HG03521 (cell line): ENCODE measurements around the gene ALB.

Source experiments
- ATAC-seq: cut with Tn5 transposase; IDR thresholded peaks from one replicate; pipeline ENCODE4 v1.9.1; 2021; ENCODE audit warnings: mild to moderate bottlenecking, moderate library complexity; ENCODE audit not compliant: unreplicated experiment

ALB gene

DNA sequence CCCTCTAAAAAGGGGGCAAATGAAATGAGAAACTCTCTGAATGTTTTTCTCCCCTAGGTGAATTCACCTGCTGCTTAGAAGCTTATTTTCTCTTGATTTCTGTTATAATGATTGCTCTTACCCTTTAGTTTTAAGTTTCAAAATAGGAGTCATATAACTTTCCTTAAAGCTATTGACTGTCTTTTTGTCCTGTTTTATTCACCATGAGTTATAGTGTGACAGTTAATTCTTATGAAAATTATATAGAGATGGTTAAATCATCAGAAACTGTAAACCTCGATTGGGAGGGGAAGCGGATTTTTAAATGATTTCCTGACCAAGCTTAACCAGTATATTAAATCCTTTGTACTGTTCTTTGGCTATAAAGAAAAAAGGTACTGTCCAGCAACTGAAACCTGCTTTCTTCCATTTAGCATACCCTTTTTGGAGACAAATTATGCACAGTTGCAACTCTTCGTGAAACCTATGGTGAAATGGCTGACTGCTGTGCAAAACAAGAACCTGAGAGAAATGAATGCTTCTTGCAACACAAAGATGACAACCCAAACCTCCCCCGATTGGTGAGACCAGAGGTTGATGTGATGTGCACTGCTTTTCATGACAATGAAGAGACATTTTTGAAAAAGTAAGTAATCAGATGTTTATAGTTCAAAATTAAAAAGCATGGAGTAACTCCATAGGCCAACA lies 4.2 kb downstream of the ALB start:
- ATAC-seq, result no peak

DNA sequence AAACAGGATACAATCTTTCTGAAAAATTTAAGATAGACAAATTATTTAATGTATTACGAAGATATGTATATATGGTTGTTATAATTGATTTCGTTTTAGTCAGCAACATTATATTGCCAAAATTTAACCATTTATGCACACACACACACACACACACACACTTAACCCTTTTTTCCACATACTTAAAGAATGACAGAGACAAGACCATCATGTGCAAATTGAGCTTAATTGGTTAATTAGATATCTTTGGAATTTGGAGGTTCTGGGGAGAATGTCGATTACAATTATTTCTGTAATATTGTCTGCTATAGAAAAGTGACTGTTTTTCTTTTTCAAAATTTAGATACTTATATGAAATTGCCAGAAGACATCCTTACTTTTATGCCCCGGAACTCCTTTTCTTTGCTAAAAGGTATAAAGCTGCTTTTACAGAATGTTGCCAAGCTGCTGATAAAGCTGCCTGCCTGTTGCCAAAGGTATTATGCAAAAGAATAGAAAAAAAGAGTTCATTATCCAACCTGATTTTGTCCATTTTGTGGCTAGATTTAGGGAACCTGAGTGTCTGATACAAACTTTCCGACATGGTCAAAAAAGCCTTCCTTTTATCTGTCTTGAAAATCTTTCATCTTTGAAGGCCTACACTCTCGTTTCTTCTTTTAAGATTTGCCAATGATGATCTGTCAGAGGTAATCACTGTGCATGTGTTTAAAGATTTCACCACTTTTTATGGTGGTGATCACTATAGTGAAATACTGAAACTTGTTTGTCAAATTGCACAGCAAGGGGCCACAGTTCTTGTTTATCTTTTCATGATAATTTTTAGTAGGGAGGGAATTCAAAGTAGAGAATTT lies 5.2 kb downstream of the ALB start:
- ATAC-seq, result no peak

DNA sequence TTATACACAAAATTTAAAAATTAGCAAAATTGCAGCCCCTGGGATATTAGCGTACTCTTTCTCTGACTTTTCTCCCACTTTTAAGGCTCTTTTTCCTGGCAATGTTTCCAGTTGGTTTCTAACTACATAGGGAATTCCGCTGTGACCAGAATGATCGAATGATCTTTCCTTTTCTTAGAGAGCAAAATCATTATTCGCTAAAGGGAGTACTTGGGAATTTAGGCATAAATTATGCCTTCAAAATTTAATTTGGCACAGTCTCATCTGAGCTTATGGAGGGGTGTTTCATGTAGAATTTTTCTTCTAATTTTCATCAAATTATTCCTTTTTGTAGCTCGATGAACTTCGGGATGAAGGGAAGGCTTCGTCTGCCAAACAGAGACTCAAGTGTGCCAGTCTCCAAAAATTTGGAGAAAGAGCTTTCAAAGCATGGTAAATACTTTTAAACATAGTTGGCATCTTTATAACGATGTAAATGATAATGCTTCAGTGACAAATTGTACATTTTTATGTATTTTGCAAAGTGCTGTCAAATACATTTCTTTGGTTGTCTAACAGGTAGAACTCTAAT lies 6.0 kb downstream of the ALB start:
- ATAC-seq, result no peak

DNA sequence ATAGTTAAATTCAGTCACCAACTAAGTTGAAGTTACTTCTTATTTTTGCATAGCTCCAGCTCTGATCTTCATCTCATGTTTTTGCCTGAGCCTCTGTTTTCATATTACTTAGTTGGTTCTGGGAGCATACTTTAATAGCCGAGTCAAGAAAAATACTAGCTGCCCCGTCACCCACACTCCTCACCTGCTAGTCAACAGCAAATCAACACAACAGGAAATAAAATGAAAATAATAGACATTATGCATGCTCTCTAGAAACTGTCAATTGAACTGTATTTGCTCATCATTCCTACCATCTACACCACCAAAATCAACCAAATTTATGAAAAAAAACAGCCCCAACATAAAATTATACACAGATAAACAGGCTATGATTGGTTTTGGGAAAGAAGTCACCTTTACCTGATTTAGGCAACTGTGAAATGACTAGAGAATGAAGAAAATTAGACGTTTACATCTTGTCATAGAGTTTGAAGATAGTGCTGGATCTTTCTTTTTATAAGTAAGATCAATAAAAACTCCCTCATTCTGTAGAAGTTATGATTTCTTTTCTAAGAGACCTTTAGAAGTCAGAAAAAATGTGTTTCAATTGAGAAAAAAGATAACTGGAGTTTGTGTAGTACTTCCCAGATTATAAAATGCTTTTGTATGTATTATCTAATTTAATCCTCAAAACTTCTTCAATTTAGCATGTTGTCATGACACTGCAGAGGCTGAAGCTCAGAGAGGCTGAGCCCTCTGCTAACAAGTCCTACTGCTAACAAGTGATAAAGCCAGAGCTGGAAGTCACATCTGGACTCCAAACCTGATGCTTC lies 7.0 kb downstream of the ALB start:
- ATAC-seq, result no peak

DNA sequence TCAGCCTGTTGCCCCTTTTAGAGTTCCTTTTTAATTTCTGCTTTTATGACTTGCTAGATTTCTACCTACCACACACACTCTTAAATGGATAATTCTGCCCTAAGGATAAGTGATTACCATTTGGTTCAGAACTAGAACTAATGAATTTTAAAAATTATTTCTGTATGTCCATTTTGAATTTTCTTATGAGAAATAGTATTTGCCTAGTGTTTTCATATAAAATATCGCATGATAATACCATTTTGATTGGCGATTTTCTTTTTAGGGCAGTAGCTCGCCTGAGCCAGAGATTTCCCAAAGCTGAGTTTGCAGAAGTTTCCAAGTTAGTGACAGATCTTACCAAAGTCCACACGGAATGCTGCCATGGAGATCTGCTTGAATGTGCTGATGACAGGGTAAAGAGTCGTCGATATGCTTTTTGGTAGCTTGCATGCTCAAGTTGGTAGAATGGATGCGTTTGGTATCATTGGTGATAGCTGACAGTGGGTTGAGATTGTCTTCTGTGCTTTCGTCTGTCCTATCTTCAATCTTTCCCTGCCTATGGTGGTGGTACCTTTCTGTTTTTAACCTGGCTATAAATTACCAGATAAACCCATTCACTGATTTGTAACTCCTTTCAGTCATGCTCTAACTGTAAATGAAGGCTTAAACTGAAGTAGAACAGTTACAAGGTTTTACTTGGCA lies 7.8 kb downstream of the ALB start:
- no peak for ATAC-seq

DNA sequence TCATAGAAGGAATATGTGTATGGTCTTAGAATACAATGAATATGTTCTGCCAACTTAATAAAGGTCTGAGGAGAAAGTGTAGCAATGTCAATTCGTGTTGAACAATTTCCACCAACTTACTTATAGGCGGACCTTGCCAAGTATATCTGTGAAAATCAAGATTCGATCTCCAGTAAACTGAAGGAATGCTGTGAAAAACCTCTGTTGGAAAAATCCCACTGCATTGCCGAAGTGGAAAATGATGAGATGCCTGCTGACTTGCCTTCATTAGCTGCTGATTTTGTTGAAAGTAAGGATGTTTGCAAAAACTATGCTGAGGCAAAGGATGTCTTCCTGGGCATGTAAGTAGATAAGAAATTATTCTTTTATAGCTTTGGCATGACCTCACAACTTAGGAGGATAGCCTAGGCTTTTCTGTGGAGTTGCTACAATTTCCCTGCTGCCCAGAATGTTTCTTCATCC lies 9.2 kb downstream of the ALB start:
- ATAC-seq, result no peak

DNA sequence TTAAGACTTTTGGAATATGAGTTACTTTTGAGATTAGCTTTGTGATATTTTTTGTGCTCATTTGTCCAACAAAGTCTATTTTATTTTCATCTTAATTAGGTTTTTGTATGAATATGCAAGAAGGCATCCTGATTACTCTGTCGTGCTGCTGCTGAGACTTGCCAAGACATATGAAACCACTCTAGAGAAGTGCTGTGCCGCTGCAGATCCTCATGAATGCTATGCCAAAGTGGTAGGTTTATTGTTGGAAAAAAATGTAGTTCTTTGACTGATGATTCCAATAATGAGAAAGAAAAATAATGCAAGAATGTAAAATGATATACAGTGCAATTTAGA lies 10.8 kb downstream of the ALB start:
- ATAC-seq, result no peak

DNA sequence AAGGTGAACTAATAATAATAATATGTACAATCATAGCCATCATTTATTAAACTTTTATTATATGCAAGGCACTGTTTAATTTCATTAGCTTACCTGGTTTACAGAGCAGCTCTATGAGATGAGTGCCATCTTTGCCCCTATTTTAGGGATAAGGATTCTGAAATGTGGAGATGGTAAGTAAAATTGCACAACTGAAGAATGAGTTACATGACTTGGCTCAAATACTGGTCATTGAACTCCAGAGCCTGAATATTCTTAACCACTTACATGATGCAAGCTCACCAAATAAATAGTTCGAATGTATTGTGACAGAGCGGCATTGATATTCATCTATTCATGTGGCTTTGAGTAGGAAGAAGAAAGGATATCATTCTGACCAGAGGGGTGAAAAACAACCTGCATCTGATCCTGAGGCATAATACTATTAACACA lies 11.7 kb downstream of the ALB start:
- no peak for ATAC-seq

DNA sequence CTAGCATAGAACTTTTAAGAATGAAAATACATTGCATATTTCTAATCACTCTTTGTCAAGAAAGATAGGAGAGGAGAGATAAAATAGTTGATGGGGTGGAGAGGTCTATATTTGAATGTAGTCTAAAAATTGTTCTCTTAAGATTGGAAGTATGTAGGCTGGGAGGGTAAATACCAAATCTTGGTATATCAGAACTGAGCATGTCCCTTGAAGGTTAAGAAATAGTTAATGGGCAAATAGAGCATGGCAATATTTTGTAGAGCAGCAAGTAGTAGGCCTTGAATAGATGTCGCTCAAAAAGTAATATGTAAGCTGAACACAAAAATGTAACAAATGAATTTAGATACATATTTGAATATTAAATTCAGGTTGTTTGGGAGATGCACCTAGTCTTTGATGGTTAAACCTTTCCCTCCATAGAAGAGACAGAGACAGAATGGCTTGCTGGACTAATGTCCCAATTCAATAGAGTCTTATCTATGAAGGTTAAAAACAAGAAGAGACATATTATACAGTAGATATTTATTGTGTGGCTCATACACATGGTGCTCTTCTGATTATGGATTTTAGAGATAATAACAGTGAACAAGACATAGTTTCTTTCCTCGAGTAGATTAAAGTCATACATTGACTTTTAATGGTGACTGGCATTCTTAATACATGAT lies 12.5 kb downstream of the ALB start:
- ATAC-seq, result no peak

DNA sequence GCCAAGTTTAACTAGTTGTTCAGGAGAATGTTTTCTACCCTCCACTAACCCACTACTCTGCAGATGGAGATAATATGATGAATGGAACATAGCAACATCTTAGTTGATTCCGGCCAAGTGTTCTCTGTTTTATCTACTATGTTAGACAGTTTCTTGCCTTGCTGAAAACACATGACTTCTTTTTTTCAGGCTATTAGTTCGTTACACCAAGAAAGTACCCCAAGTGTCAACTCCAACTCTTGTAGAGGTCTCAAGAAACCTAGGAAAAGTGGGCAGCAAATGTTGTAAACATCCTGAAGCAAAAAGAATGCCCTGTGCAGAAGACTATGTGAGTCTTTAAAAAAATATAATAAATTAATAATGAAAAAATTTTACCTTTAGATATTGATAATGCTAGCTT lies 13.3 kb downstream of the ALB start:
- ATAC-seq, result no peak

DNA sequence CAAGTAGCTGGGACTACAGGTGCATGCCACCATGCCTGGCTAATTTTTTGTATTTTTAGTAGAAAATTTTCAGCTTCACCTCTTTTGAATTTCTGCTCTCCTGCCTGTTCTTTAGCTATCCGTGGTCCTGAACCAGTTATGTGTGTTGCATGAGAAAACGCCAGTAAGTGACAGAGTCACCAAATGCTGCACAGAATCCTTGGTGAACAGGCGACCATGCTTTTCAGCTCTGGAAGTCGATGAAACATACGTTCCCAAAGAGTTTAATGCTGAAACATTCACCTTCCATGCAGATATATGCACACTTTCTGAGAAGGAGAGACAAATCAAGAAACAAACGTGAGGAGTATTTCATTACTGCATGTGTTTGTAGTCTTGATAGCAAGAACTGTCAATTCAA lies 13.9 kb downstream of the ALB start:
- no peak for ATAC-seq

DNA sequence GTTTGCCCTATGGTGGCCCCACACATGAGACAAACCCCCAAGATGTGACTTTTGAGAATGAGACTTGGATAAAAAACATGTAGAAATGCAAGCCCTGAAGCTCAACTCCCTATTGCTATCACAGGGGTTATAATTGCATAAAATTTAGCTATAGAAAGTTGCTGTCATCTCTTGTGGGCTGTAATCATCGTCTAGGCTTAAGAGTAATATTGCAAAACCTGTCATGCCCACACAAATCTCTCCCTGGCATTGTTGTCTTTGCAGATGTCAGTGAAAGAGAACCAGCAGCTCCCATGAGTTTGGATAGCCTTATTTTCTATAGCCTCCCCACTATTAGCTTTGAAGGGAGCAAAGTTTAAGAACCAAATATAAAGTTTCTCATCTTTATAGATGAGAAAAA lies 14.6 kb downstream of the ALB start:
- ATAC-seq, result no peak

DNA sequence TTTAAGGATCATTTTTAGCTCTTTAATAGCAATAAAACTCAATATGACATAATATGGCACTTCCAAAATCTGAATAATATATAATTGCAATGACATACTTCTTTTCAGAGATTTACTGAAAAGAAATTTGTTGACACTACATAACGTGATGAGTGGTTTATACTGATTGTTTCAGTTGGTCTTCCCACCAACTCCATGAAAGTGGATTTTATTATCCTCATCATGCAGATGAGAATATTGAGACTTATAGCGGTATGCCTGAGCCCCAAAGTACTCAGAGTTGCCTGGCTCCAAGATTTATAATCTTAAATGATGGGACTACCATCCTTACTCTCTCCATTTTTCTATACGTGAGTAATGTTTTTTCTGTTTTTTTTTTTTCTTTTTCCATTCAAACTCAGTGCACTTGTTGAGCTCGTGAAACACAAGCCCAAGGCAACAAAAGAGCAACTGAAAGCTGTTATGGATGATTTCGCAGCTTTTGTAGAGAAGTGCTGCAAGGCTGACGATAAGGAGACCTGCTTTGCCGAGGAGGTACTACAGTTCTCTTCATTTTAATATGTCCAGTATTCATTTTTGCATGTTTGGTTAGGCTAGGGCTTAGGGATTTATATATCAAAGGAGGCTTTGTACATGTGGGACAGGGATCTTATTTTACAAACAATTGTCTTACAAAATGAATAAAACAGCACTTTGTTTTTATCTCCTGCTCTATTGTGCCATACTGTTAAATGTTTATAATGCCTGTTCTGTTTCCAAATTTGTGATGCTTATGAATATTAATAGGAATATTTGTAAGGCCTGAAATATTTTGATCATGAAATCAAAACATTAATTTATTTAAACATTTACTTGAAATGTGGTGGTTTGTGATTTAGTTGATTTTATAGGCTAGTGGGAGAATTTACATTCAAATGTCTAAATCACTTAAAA lies 15.3 kb downstream of the ALB start:
- no peak for ATAC-seq

DNA sequence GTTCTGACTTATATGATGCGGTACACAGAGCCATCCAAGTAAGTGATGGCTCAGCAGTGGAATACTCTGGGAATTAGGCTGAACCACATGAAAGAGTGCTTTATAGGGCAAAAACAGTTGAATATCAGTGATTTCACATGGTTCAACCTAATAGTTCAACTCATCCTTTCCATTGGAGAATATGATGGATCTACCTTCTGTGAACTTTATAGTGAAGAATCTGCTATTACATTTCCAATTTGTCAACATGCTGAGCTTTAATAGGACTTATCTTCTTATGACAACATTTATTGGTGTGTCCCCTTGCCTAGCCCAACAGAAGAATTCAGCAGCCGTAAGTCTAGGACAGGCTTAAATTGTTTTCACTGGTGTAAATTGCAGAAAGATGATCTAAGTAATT lies 16.5 kb downstream of the ALB start:
- no peak for ATAC-seq

DNA sequence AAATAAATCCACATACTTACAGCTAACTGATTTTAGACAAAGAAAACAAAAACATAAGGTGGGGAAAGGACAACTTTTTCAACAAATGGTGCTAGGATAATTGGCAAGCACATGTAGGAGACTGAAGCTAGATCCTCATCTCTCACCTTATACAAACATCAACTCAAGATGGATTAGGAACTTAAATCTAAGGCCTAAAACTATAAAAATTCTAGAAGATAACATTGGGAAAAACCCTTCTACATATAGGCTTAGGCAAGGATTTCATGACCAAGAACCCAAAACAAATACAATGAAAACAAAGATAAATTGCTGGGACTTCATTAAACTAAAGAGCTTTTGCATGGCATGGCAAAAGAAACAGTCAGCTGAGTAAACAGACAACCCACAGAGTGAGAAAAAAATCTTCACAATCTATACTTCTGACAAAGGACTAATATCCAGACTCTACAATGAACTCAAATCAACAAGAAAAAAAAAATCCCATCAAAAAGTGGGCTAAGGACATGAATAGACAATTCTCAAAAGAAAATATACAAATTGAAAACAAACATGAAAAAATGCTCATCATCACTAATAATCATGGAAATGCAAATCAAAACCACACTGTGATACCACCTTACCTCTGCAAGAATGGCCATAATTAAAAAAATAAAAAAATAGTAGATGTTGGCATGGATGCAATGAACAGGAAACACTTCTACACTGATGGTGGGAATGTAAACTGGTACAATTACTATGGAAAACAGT lies 17.8 kb downstream of the ALB start:
- no peak for ATAC-seq

DNA sequence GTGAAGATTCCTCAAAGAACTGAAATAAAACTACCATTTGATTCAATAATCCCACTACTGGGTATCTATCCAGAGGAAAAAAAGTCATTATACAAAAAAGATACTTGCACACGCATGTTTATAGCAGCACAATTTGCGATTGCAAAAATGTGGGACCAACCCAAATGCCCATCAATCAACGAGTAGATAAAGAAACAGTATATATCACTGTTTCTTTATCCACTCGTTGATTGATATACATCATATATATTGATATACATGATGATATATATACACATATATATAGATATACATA lies 18.3 kb downstream of the ALB start:
- no peak for ATAC-seq

DNA sequence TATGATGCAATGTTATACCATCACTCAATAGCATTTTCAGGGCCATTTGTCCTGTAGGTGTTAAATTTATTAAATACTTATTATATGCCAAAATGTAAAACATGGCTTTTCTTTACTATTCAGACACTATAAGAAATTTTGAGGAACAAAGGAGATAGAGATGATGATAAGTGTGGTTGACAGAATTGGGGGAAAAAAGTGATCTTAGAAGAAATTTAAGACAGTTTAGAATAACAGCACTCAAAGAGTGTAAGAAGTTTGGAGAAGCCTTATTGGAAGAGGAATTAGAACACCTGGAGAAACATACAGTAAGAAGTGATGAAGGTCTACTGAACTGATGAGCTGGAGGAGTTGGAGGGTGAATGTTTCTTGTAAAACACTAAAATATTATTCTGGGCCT lies 19.1 kb downstream of the ALB start:
- ATAC-seq, result no peak

DNA sequence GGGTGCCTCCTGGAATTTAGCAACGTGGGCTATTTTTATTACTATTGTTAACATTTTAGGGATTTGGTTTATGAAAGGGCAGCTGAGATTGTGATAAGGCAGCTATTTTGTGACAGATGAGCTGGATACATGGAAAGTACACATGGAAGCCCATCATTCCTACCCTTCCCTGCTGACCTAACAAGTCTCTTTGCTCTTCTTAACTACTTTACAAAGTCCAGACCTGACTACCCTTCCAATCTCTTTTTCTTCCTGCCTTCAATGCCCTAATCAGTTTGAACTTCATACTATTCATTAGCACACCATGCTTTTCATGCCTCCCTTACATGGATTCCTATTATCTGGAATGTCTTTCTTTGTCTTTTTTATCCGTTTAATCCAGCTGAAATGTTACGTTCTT lies 22.6 kb downstream of the ALB start:
- no peak for ATAC-seq

DNA sequence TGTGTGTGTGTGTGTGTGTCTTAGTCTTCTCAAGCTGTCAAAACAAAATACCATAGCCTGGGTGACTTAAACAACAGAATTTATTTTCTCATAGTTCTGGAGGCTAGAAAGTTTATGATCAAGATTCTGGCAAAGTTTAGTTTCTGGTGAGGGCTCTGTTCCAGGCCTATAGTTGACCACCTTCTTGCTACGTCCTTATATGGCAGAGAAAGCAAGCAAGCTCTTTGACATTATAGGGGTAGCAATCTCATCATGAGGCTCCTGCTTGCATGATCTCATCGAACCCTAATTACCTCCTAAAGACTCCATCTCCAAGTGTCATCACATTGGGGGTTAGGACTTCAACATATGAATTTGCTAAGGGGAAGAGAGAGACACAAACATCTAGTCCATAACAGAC lies 25.0 kb downstream of the ALB start:
- ATAC-seq, result no peak
